ENCODE measurements around the gene IFFO2. TPM values are rescaled to one million over a fixed set of nuclear protein-coding genes. Genes with fewer than 3 reads are reported as not detected.

IFFO2 gene
- total RNA-seq, 6 donors from 2014 or later = 9.2 to 19.3 (median 11.0) TPM

GRCh38 chr1:18920931-18921330, 35.5 kb downstream of the IFFO2 start:
- Histone ChIP-seq H3K4me1 (peaks cover 32 to 45% (median 41%) of the 10 kb centered on the region in 4 donors), H3K27ac (peak overlapping the region in 1 of 4 donors; percentile 88), H3K27me3 (no peaks in the 10 kb centered on the region), H3K36me3 (peaks cover 0 to 41% (median 21%) of the 10 kb centered on the region in 4 donors), H3K4me3 (no peak overlapping the region), H3K9me3 (no peaks in the 10 kb centered on the region)
- 97 to 100% methylated on average over 3 to 7 of the region's 7 CpGs for WGBS, 2 donors
- DNase-seq (no peak), ATAC-seq (ENCODE audit: low FRiP score in 2 of 2) (no peak)
- TF ChIP-seq EP300 (IDR thresholded peaks at IDR 0.05) = no peak
- no peak for TF ChIP-seq POLR2A (IDR thresholded peaks at IDR 0.05)
- TF ChIP-seq POLR2AphosphoS5 (IDR thresholded peaks at IDR 0.05) = no peak
- no peak for TF ChIP-seq CTCF (IDR thresholded peaks at IDR 0.05)

- DNase-seq (no peak), ATAC-seq (ENCODE audit: low FRiP score in 2 of 2) (no peak)
- Histone ChIP-seq H3K4me1 (peaks cover 32 to 42% (median 35%) of the 10 kb centered on the region in 4 donors), H3K36me3 (peaks cover 0 to 45% (median 24%) of the 10 kb centered on the region in 4 donors), H3K9me3 (no peaks in the 10 kb centered on the region), H3K27ac (no peak overlapping the region), H3K27me3 (no peaks in the 10 kb centered on the region), H3K4me3 (no peak overlapping the region)
- TF ChIP-seq POLR2AphosphoS5 (IDR thresholded peaks at IDR 0.05) = no peak
- TF ChIP-seq CTCF (IDR thresholded peaks at IDR 0.05) = no peak
- TF ChIP-seq POLR2A (IDR thresholded peaks at IDR 0.05) = no peak
- no peak for TF ChIP-seq EP300 (IDR thresholded peaks at IDR 0.05)
- WGBS, 2 donors = 85 to 92% methylated on average over 12 of the region's 12 CpGs
Observed at GRCh38 chr1:18919956-18920355, 36.5 kb downstream of the IFFO2 start.

- no peak overlapping the region for H3K4me3 ChIP-seq
Observed at GRCh38 chr1:18919197-18919905, 37.1 kb downstream of the IFFO2 start.

GRCh38 chr1:18918417-18918816, 38.1 kb downstream of the IFFO2 start:
- DNase-seq = no peak
- TF ChIP-seq EP300 (IDR thresholded peaks at IDR 0.05) = no peak
- TF ChIP-seq POLR2AphosphoS5 (IDR thresholded peaks at IDR 0.05) = no peak
- no peak for TF ChIP-seq POLR2A (IDR thresholded peaks at IDR 0.05)
- no peak for TF ChIP-seq CTCF (IDR thresholded peaks at IDR 0.05)

More at GRCh38 chr1:18919197-18919905, 37.1 kb downstream of the IFFO2 start:
- Histone ChIP-seq H3K27ac (no peak overlapping the region), H3K36me3 (peaks cover 0 to 45% (median 24%) of the 10 kb centered on the region in 4 donors), H3K27me3 (no peaks in the 10 kb centered on the region), H3K9me3 (no peaks in the 10 kb centered on the region), H3K4me1 (peaks cover 28 to 36% (median 30%) of the 10 kb centered on the region in 4 donors)
- DNase-seq = no peak
- TF ChIP-seq EP300 (IDR thresholded peaks at IDR 0.05) (no peak), POLR2A (IDR thresholded peaks at IDR 0.05) (no peak), CTCF (IDR thresholded peaks at IDR 0.05) (no peak), POLR2AphosphoS5 (IDR thresholded peaks at IDR 0.05) (no peak)
- ATAC-seq (ENCODE audit: low FRiP score in 2 of 2) = no peak
- 92% methylated on average over 18 to 31 of the region's 31 CpGs for WGBS, 2 donors

More at GRCh38 chr1:18918417-18918816, 38.1 kb downstream of the IFFO2 start:
- no peaks in the 10 kb centered on the region for H3K9me3 ChIP-seq
- no peak overlapping the region for H3K27ac ChIP-seq
- peaks cover 23 to 29% (median 26%) of the 10 kb centered on the region in 4 donors for H3K4me1 ChIP-seq
- H3K36me3 ChIP-seq = peaks cover 0 to 45% (median 24%) of the 10 kb centered on the region in 4 donors
- no peaks in the 10 kb centered on the region for H3K27me3 ChIP-seq
- no peak overlapping the region for H3K4me3 ChIP-seq
- 95 to 97% methylated on average over 8 to 14 of the region's 14 CpGs for WGBS, 2 donors
- ATAC-seq (ENCODE audit: low FRiP score in 2 of 2) = no peak

All from upper lobe of left lung (tissue), 6 donors.